HCT116 (cell line): Measurements from ENCODE around the gene KSR1.
A peak's percentile ranks its signal among the peaks of the same experiment; 100 is the strongest.

Source experiments
- CTCF ChIP-seq, 3 experiments: fragments of 200-600 bp in 1 of 3; sonication (generic) in 1 of 3; IDR thresholded peaks in 2 of 3; conservative IDR thresholded peaks in 1 of 3; 2 replicates each; pipeline ENCODE4 v1.5.1; 2012 to 2017; ENCODE audit warnings: low read depth in 2 of 3, low read length in 2 of 3, antibody characterized with exemption in 1 of 3, borderline replicate concordance in 1 of 3, control low read depth in 1 of 3, mild to moderate bottlenecking in 1 of 3, mixed read lengths in 1 of 3, mixed run types in 1 of 3, moderate library complexity in 1 of 3; ENCODE audit not compliant: insufficient read depth in 1 of 3
- EZH2 ChIP-seq: fragments of 200-600 bp; sonication (generic); IDR thresholded peaks from 2 replicates; pipeline ENCODE4 v1.6.1; 2017; ENCODE audit warnings: antibody characterized with exemption, mixed run types
- EZH2phosphoT487 ChIP-seq: fragments of 200-600 bp; IDR thresholded peaks from 2 replicates; pipeline ENCODE4 v1.6.1; 2018; ENCODE audit warnings: antibody characterized with exemption, borderline replicate concordance
- JUND ChIP-seq: IDR thresholded peaks from 2 replicates; pipeline ENCODE4 v1.6.1; 2012
- POLR2A ChIP-seq: IDR thresholded peaks from 2 replicates; pipeline ENCODE4 v1.7.0; 2011; ENCODE audit warnings: borderline replicate concordance; ENCODE audit not compliant: insufficient read depth, insufficient read length; ENCODE audit errors: extremely low read depth
- REST ChIP-seq: IDR thresholded peaks from 2 replicates; pipeline ENCODE4 v1.6.1; 2012; ENCODE audit warnings: low read depth
- TF ChIP-seq, protein P1 (sequence below): IDR thresholded peaks from 2 replicates; pipeline ENCODE4 v1.6.1; 2012

DNA sequence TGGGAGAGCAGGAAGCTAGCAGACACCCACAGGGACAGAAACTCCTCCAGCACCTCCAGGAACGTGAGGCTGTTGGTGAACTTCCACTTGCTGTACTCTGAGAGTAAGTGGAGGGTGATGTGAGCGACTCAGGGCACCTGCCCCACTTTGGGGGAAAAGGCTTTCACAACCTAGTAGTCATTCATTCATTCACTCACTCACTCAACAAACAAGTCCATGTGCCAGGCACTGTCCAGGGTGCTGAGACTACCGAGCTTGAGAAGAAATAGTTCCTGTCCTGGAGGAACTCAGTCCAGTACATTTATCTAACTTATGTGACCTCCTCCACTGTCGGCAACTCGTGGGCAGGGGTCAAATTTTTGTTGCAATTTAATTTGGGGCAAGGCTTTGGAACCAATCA is 201.4 kb downstream of the KSR1 start:
- no peak for TF ChIP-seq JUND
- peak; percentile 72 for TF ChIP-seq REST
- no peak for TF ChIP-seq EZH2
- TF ChIP-seq EZH2phosphoT487 = no peak
- no peak for TF ChIP-seq CTCF (IDR thresholded peaks at IDR 0.05 in 2 of 3, conservative IDR thresholded peaks at IDR 0.05 in 1 of 3; ENCODE audit: borderline replicate concordance in 1 of 3, insufficient read depth in 1 of 3, low read depth in 2 of 3, low read length in 2 of 3)
- TF ChIP-seq, protein P1, sequence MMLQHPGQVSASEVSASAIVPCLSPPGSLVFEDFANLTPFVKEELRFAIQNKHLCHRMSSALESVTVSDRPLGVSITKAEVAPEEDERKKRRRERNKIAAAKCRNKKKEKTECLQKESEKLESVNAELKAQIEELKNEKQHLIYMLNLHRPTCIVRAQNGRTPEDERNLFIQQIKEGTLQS = no peak
- no peak for TF ChIP-seq POLR2A
